Measurements from ENCODE around the gene CPLX4. TPM values are rescaled to one million over a fixed set of nuclear protein-coding genes. Genes with fewer than 3 reads are reported as not detected.
A peak's percentile ranks its signal among the peaks of the same experiment; 100 is the strongest.

Gene CPLX4
- not detected for total RNA-seq

- DNase-seq (ENCODE audit: low spot score) = no peak
These were observed at the start of gene CPLX4 for GRCh38 chr18:59318460-59319050. TSS of gene CPLX4 (minus strand) at chr18:59318649. CDS start at chr18:59318462, 187 bp downstream.

DNA sequence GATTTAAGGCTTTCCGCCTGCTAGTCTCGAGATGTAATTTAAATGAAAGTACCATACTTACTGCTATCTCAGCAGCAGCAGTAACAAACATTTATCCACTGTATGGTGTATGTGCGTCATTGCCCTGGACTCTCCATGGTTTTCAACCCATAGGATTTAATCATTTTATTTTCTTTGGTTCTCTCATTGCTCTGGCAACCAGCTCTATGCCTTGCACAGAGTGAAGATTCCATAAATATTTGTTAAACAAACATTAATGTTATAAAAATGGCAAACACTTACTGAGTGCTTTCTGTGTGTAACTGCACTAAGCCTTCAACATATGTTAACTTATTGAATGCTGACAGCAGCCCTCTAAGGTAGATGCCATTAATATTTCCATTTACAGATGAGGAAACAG, 41.9 kb upstream of the CPLX4 start:
- no peak for DNase-seq (ENCODE audit: low spot score)

DNA sequence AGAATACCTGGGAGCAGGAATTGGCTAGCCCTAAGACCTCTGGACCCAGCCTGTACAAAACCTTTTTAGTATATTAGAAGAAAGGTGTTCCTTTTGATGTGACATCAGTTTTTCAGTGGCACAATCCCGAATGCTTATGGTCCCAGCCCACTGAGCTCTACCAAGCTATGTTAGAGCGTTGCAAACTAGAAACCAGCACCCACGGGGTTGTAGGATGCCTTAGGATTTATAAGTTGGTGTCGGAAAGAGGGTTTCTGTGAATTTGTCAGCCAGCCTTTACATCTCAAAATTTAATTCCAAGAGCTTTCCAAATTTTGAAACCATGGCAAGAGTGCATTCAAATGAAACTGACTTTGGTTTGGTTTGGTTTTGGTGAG, 41.1 kb upstream of the CPLX4 start:
- DNase-seq (ENCODE audit: low spot score) = no peak

DNA sequence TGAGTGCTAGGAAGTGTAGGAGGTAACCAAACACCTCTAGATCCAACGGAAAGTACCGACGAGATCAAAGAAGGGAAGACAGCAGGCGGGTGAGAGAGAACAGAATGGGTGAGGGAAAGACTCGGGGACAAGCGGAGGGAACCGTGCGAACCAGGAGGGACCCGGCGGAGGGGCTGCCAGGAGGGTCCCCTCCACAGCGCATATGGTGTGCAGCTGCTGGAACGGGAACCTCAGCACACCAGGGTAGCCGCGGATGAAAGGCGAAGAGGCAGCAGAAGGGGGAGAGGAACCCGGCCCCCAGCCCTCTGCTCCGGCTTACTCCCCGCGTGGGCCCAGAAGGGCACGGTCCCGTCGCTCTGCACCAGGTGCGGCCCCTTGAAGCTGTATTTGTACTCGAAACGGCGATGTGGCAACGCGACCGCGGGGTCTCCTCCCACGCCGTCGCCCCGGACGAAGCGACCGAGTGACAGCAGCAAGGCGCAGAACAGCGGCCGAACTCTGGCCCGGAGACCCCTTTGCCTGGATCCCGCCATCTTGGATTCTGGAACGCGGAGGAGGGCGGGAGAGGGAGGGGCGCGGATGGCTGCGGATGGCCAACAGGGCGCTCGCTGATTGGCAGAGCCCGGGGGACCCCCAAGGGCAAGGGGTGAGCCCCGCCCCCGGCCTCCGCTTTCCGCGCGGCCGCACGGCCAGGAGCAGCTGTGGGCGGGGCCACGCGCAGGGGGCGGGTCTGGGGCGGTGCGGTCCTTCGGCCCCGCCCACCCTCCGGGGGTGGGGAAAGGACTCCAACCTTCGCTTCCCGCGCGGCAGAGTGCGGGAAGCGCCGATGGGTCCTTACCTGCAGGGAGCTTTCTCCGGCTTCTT, 40.5 kb upstream of the CPLX4 start, which contains the start of gene LMAN1:
Gene LMAN1, minus strand, starts transcription at position 554 of the 864 bp plus-strand sequence. Its CDS starts 21 bp downstream, at position 533.
- peak; percentile 95 for DNase-seq (ENCODE audit: low spot score)

GRCh38 chr18:59358414-59358711, 39.9 kb upstream of the CPLX4 start:
- DNase-seq (ENCODE audit: low spot score) = no peak

GRCh38 chr18:59357928-59358327, 39.5 kb upstream of the CPLX4 start:
- DNase-seq (ENCODE audit: low spot score) = no peak

GRCh38 chr18:59354731-59355130, 36.3 kb upstream of the CPLX4 start:
- no peak for DNase-seq (ENCODE audit: low spot score)

DNA sequence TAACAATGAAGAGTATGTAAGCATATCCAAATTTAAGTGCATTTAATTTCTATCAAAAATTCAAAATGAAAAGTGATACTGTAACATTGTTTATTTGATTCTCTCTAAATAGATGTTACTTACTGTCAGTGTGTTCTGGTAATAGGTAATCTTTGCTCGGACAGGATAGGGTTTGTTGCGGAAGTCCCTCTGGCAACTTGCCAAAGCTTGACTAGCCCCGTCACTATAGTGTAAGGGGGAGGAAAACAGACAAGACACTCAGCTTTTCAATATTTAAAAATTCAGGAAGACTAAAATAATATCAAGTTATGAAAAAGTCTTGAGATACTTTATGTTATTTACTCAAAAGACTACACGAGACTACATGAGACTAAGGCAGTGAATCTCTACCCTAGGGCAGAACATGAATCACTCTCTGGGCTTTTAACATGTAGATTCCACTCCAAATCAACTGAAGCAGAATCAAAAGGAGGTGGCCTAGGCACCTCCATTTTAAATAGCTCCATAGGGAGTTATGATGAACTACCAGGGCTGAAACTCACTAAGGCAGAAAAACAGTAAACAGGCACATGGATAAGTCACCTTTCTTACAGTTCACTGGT, 34.7 kb upstream of the CPLX4 start:
- no peak for DNase-seq (ENCODE audit: low spot score)

DNA sequence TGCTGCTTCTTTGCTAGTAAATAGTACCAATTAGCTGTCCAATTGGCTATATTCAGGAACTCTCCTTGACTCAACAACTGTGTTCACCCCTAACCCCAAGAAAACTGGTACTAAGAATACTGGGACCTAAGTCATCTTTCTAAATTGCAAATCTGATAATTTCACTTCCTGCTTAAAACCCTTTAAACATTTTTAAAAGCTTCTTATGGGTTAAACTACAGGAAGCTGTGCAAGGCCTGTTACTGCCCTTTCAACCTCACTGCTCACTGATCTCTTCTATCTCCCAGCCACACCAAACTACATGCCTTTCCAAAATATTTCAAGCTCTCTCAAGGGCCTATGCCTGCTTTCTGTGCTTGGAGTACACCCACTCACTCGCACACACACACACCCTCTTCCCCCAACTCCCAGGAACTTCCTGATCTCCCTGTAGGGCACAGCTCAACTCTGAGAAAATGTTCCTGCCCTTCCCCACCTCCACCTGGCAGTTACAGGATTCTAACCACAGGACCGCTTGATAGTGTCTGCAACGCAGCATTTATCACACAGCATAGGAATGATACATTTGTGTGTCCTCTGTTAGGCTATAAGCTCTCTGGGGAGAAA, 33.9 kb upstream of the CPLX4 start:
- no peak for DNase-seq (ENCODE audit: low spot score)

DNA sequence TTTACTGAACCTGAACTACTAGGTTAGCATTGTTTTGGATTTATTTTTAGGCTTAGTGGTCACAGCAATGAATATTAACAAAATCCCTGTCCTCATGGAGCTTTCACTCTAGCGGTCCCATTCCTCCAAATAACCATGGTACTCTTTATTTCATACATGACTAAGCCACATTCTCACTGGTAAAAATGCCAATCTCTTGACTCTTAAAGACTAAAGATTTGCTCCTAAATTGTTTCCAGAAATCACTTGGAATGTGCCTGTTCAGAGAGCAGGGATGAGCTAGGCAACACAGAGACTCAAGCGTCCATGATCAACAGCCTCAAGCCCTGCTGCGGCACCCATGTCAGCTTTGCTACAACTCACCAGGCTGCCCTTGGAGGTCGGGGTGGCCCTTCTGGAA, 27.1 kb upstream of the CPLX4 start:
- no peak for DNase-seq (ENCODE audit: low spot score)

- DNase-seq (ENCODE audit: low spot score) = no peak
These were observed 26.5 kb upstream of the CPLX4 start for GRCh38 chr18:59344996-59345395.

GRCh38 chr18:59343926-59344325, 25.5 kb upstream of the CPLX4 start:
- DNase-seq (ENCODE audit: low spot score) = no peak

GRCh38 chr18:59340817-59341216, 22.4 kb upstream of the CPLX4 start:
- no peak for DNase-seq (ENCODE audit: low spot score)

- DNase-seq (ENCODE audit: low spot score) = no peak
These were observed 21.9 kb upstream of the CPLX4 start for GRCh38 chr18:59340312-59340711.

GRCh38 chr18:59332986-59333385, 14.5 kb upstream of the CPLX4 start:
- DNase-seq (ENCODE audit: low spot score) = no peak

- no peak for DNase-seq (ENCODE audit: low spot score)
These were observed 10.2 kb upstream of the CPLX4 start for GRCh38 chr18:59328683-59329082.

- DNase-seq (ENCODE audit: low spot score) = no peak
These were observed 7.5 kb upstream of the CPLX4 start for GRCh38 chr18:59325965-59326364.

GRCh38 chr18:59324623-59324971, 6.1 kb upstream of the CPLX4 start:
- no peak for DNase-seq (ENCODE audit: low spot score)

- no peak for DNase-seq (ENCODE audit: low spot score)
These were observed 5.6 kb upstream of the CPLX4 start for GRCh38 chr18:59323931-59324622.

DNA sequence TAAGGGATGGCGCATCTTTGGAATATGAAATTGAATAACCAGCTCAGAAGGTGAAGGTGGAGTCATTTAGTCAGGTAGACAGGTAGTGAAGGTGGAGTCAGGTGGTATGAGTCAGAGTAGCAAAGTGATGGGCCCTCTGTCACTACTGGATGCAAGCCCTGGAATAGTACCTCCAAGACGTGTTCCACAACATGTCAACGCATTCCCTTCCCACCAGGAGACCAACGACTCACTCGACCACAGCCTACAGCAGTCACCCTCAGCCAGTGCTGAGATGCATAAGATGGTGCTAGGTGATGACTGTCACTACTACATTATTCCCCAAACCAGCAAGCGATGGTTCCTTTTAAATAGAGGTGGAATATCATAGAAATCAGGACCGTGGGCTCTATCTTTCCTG, 6.8 kb downstream of the CPLX4 start:
- no peak for DNase-seq (ENCODE audit: low spot score)

- DNase-seq (ENCODE audit: low spot score) = no peak
These were observed 9.6 kb downstream of the CPLX4 start for GRCh38 chr18:59308938-59309260.

GRCh38 chr18:59308248-59308937, 10.1 kb downstream of the CPLX4 start:
- peak; percentile 65 for DNase-seq (ENCODE audit: low spot score)

Measured in ureter (tissue), 1 donor.